ENCODE data around the gene PRADC1.

The PRADC1 gene

GRCh38 chr2:73235315-73236028 lies 2.4 kb upstream of the PRADC1 start:
- DNase-seq (ENCODE audit: low spot score) = no peak

- peak; percentile 89 for DNase-seq (ENCODE audit: low spot score)
These were observed 1.1 kb upstream of the PRADC1 start, which contains the start of gene CCT7 for GRCh38 chr2:73233932-73234832. Gene CCT7, plus strand, starts transcription at chr2:73234308. Its CDS starts 71 bp downstream, at chr2:73234379.

DNA sequence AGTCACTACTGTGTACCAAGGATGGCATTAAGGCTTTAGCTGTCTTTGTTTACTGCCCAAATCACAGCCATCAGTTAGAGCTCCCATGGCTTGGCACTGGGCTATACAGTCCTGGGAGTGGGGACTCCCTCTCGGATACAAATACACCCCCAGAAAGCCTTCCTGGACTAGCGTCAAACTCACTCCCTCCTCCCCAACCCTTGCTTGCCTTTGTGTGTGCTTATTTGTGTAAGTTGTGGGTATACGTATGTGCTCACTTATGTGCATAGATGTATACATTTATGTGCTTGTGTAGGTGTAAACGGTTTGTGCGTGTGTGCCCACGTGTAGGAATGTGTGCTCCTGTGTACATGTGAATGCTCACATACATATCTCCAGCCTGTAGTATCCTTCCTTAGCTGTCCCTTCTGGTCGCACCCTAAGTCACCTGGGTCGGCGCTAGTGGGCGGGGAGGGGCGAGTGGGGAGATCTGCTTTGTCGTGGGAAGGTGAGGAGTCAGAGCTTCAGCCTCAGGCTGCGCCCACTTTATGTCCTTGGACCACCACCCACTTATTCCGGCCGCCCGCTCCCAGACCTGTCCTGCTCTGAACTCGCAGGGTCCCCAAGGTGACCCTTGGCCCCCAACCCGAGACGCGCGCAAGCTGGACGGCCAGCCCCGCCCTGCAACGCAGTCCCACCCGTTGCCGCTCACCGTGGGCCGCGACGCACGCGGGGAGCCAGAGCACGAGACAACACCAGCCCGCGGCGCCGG lies 461 bp downstream of the PRADC1 start:
- no peak for DNase-seq (ENCODE audit: low spot score)

GRCh38 chr2:73228631-73229030 lies 4.4 kb downstream of the PRADC1 start:
- DNase-seq (ENCODE audit: low spot score) = no peak

- DNase-seq (ENCODE audit: low spot score) = no peak
These were observed 6.0 kb downstream of the PRADC1 start for GRCh38 chr2:73227086-73227485.

DNA sequence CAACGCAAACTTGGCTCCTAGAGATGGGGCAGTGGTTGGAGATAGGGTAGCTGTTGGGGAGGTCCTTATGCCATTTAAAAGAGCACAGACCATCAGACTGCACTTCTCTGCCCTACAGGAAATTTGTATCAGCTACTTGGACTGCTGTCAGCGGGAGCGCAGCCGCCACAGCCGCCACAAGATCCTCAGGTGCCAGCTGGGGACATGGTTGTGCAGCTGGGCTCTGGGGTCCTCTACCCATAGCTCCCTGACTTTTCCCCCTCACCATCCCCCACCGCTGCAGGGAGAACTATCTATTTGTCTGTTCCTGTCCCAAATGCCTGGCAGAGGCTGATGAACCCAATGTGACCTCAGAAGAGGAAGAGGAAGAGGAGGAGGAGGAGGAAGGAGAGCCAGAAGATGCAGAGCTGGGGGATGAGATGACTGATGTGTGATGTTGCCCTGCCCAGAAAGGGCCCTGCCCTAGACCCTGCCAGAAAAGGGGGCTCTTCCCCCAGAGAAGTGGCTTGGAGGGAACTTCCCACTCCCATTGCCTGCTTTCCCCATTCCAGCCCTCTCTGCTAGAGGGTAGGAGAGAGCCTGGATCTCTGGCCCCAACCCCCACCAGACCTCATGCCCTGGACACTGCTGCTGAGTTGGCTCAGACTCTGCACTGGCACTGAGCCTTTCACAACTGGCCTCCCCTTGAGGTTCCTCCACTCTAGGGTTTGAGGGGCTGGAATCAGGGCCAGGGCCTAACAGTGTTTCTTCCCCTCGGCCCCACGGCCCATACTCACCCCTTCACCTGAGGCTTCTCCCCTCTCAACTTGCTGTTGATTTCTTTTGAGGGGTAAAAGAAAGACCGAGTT lies 7.3 kb downstream of the PRADC1 start:
- no peak for DNase-seq (ENCODE audit: low spot score)

DNA sequence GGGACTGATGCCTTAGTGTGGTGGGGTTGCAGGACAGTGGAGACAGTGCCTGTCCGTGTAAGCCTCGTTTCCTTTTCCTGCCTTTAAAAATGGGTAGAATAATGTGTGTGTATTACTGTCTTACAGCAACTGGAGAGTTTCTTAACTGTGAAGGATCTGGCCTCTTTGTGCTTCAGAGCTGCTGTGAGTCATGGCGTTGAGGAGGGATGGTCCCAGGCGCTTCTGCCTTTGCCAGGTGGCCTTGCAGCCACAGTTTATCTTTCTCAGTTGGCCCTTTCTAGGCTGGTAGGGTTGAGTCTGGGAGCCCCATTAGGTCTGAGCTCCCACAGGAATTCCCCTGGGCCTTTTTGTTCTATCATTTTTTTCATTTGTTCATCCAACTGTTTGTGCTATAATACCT lies 9.2 kb downstream of the PRADC1 start:
- no peak for DNase-seq (ENCODE audit: low spot score)

DNA sequence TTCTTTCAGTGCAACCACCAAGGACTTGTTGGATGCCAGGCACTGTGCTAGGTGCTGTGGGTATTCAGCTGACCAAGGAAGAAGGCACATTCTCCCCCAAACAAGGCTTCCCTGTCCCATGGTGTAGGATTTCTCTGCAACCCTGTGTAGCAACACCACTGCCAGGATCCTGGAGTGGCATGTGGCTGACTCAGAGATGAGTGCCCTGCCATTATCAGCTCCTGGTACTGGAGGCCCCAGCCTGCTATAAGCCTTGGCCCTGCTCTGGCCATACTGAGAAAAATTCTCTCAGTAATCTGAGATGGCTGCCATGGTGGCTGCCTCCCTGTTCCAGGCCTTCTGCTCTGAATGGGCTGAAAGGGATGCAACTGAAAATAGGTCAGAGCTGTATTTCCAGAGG lies 14.7 kb downstream of the PRADC1 start:
- DNase-seq (ENCODE audit: low spot score) = peak; percentile 56

- DNase-seq (ENCODE audit: low spot score) = no peak
These were observed 15.2 kb downstream of the PRADC1 start for GRCh38 chr2:73217826-73218225.

GRCh38 chr2:73217160-73217559 lies 15.9 kb downstream of the PRADC1 start:
- DNase-seq (ENCODE audit: low spot score) = no peak

- no peak for DNase-seq (ENCODE audit: low spot score)
These were observed 17.8 kb downstream of the PRADC1 start for GRCh38 chr2:73215254-73215653.

DNA sequence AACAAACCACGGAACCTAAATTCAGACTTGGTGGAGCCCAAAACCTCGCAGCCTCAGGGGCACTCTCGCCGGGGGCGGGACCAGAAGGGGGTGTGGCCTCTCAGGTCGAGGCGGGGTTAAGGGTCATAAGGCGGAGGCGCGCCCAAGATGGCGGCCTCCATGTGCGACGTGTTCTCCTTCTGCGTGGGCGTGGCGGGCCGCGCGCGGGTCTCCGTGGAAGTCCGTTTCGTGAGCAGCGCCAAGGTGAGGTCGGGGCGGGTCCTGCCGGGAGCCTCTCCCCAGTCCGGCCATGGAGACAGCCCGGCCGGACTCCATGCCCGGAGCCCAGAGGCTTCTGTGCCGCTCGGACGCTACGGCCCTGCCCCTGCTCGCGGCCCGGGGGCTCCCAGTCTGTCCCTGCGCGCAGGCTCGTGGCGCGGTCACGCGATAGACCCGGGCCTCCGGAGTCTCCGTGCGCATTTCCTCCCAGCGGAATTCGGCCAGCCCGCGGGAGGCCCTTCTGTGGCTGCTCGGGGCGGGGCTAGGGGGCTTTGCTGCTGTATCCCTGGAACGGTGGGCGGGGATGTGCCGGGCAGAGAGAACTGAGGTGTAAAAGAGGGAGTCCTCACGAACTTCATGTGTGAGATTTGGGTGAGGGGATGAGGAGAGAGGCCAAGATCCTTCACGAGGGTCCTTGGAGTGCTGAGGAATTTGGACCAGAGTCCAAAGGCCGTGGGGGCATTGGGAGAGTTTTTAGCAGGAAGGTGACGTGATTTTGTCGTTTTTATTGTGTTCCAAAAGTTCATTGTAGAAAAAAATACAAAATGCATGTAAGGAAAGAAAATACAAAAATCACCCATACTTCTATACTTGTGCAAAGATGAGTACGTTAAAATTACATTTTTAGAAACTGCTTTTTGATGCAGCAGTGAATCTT lies 18.7 kb downstream of the PRADC1 start, which contains the start of gene SMYD5:
SMYD5 (plus strand) TSS at position 126 of the 916 bp plus-strand sequence; CDS start at position 148, 22 bp downstream.
- peak; percentile 92 for DNase-seq (ENCODE audit: low spot score)

- DNase-seq (ENCODE audit: low spot score) = peak; percentile 88
These were observed 20.4 kb downstream of the PRADC1 start for GRCh38 chr2:73212448-73213176.

GRCh38 chr2:73212098-73212447 lies 21.0 kb downstream of the PRADC1 start:
- DNase-seq (ENCODE audit: low spot score) = no peak

- no peak for DNase-seq (ENCODE audit: low spot score)
These were observed 22.3 kb downstream of the PRADC1 start for GRCh38 chr2:73210696-73211095.

DNA sequence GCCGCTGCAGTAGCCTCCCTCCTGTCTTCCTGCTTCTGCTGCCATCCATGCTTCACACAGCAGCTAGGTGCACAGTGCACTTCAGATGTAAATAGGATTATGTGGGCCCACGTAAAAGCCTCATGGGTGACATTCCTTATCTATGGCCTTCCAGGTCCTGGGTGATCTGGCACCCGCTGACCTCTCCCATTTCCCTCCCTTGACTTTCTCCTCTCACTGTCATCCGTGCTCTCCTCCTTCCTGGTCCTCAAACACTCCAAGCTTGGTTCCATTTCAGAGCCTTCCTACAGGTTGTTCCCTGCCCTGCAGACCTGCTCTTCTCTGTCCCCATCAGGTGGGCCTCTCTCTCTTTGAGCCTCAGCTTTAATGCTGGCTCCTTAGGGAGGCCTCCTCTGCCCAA lies 23.0 kb downstream of the PRADC1 start:
- DNase-seq (ENCODE audit: low spot score) = no peak

DNA sequence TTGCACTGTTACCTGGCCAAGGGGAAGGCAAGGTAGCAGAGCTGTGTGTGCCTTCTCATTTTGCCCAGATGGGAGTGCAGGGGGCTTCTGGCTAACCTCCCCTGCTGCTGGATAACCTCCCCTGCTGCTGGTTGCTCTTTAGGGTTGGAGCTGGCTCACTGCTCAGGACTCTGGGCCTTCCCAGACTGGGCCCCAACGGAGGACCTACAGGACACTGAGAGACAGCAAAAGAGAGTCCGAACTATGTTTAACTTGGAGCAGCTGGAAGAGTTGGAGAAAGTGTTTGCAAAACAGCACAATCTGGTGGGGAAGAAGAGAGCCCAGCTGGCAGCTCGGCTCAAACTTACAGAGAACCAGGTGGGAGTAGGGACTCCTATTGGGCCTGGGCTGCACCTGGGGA lies 24.8 kb downstream of the PRADC1 start:
- no peak for DNase-seq (ENCODE audit: low spot score)

DNA sequence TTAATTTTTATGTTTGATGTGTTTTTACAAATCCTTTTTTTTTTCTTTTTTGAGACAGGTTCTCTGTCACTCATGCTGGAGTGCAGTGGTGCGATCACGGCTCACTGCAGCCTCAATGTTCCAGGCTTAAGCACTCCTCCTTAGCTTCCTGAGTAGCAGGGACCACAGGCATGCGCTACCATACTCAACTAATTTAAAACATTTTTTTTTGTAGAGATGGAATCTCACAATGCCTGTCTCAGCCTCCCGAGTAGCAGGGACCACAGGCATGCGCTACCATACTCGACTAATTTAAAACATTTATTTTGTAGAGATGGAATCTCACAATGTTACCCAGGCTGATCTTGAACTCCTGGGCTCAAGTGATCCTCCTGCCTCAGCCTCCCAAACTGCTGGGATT lies 27.4 kb downstream of the PRADC1 start:
- no peak for DNase-seq (ENCODE audit: low spot score)

DNA sequence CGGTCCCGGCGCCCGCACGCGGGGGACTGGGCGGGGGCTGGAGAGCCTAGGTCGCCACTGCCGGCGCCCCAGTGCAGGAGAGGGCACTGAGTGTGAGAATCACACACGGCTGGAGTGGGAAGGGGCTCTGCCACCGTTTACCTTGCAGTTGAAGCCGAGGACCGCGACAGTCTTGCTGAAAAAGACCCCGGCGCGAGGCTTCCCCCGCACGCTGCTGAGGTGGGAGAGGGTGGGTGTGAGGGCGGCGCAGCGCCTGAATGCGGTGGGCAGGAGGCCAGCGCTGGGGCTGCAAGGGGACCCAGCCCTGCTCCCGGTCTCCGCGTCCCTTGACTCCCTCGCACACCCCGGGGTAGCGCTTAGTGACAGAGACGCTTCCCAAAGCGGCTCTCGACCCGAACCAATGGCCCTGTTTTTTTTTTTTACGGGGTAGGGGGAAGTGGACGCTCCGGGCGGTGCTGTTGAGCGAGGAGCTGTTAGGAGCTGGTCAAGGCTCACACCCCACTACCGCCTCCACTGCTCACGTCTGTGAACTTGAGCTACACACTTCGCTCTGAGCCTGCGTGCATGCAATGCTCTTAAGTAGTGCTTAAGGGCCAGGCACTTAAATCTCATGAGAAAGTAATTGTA lies 29.9 kb downstream of the PRADC1 start:
- no peak for DNase-seq (ENCODE audit: low spot score)
